GM12892 (cell line): ENCODE measurements around the gene GET4.
"Not testable (repeated sequence)": the region's sequence is repeated elsewhere in the genome, so short reads cannot be mapped to it uniquely, and the experiment has no call there.

Source experiments
- DNase-seq: peaks from one replicate; pipeline ENCODE4 v3.0.0; 2011; ENCODE audit not compliant: insufficient read length
- FAIRE-seq: peaks from 2 replicates; lab custom pipeline; 2011; peaks lifted over from hg19 to GRCh38; lab: Jason Lieb, UNC
- POLR2A ChIP-seq: IDR thresholded peaks from 2 replicates; pipeline ENCODE4 v1.6.1; 2011; ENCODE audit warnings: low read depth, low read length, control low read depth
- POLR2AphosphoS5 ChIP-seq: IDR thresholded peaks from 2 replicates; pipeline ENCODE4 v1.6.1; 2011; ENCODE audit warnings: low read depth, low read length, control low read depth
- TAF1 ChIP-seq: IDR thresholded peaks from 2 replicates; pipeline ENCODE4 v1.6.1; 2011; ENCODE audit warnings: low read depth, mild to moderate bottlenecking, control low read depth, low read length, borderline replicate concordance

Gene GET4

DNA sequence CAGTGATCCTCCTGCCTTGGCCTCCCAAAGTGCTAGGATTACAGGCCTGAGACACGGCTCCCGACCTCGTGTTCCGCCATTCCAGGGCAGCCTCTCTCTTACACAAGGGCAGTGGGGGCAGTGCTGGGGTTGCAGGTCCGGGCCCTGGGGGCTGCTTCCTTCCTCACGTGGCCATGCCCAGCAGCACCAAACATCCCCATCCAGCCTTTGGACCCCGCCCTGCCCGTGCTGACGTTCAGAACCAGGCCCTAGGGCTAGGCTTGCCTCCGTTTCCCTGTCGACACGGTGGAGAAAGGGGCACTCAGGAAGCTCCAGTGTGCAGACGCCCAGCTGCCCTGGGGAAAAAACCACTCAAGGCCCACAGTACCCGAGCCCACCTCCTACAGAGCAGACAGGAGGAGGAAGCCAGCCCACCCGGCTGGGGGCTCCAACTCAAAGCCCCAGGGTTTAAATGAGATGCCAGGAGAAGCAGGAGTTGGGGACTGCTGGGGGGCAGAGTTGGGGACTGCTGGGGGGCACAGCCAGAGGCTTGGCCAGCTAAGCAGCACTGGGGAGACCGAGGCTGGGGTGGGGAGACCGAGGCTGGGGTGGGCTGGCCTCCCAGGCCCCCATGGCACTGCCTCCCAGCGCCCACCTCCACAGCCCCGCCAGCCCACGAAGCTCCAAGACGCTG lies 42.2 kb downstream of the GET4 start:
- TF ChIP-seq TAF1 = no peak
- TF ChIP-seq POLR2AphosphoS5 = no peak
- TF ChIP-seq POLR2A = no peak
- FAIRE-seq (no peak), DNase-seq (no peak)

DNA sequence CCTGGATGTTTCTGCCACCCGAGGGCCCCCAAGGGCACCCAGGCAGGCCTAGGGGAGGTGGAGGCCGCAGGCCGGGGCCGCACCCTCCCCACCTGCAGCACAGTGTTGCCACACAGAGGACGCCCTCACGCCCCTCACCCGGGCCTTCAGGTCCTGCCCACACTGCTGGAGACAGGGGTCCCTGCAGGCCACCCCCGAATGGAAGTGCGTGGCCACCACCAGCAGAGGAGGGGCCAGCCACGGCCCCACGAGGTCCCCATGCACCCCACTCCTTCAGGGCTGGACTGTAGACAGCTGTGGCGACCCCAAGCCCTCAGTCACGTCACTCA lies 42.7 kb downstream of the GET4 start:
- DNase-seq = no peak
- FAIRE-seq = no peak
- TF ChIP-seq POLR2A (no peak), TAF1 (no peak), POLR2AphosphoS5 (no peak)

- no peak for TF ChIP-seq POLR2A
- TF ChIP-seq TAF1 = no peak
- TF ChIP-seq POLR2AphosphoS5 = no peak
- FAIRE-seq (no peak), DNase-seq (no peak)
Measured at GRCh38 chr7:919924-920341, 43.6 kb downstream of the GET4 start.

DNA sequence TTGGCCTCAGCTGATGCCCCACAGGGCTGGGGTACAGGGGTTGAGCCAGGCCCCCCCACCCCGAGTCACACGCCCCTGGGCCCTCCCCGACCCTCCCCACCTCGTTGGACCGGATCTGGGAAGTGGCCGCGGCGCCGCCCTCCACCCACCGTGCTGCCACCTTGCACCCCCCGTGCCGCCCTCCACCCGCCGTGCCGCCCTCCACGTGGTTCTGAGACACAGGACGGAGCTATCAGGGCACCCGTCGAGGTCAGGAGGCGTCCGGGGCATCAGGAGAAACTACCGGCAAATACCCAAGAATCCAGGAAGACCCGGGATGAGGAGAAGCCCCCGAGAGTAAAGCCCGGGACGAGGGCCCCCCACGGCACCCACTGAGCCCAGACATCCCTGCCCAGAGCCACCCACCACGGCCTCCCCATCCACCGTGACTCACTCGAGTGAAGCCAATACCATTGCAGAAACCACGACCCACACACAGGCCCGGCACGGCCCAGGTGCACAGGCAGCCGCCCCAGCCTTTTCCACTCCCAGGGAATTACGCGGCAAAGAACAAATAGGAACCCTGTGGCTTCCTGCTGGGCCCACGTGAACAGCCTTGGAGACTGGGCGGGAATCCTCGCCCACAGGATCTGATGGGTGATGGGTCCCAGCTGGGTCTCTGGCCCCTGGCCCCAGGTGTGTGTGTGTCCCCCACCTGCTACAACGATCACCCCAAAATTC lies 44.2 kb downstream of the GET4 start:
- FAIRE-seq = no peak
- TF ChIP-seq TAF1 (no peak), POLR2AphosphoS5 (no peak), POLR2A (no peak)
- no peak for DNase-seq

DNA sequence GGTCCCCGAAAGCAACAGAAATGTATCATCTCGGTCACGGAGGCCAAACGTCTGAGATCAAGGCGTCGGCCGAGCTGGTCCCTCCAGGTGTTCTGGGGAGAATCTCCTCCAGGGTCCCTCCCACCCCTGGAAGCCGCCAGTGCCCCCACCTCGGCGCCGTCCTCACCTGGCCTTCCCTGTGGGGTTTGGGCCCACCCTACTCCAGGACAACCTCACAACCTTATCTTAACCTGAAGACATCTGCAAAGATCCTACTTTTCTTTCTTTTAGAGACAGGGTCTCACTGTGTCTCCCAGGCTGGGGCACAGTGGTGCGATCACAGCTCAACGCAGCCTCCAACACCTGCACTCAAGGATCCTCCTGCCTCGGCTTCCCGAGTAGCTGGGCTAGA lies 44.7 kb downstream of the GET4 start:
- no peak for DNase-seq
- no peak for FAIRE-seq
- no peak for TF ChIP-seq POLR2AphosphoS5
- TF ChIP-seq TAF1 = no peak
- TF ChIP-seq POLR2A = no peak

DNA sequence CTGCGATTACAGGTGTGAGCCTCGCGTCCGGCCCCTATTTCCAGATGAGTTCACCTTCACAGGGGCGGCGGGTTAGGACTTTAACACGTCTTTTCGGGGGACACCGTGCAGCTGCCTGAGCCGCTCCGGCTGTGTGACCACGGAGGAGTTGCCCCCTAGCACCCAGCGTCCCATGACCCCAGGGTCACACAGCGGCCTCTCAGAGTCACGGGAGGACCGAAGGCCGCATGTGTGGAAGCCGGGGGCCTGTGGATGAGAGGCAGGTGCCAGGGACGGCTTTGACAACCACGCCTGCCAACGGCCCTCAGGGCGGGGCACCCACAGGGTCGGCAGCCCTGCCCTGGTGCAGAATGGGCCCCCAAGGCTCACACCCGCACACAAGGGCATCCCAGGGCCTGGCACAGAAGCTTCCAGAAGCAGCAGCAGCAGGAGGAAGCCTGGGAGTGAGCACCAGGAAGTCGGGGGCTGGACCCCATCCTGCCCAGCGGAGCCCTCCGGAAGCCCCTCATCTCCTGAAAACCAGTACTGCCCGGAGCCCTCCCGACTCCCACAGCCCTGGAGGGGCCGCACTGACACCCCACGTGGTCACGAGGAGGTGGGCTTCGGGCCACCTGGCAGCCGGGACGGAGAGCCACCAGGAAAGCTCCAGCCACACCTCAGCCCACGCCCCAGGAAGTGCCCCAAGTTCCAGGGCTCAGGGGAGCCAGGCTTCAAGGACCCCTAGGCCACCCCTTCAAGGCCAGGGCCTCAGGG lies 45.4 kb downstream of the GET4 start:
- FAIRE-seq (no peak), DNase-seq (no peak)
- no peak for TF ChIP-seq TAF1
- TF ChIP-seq POLR2AphosphoS5 = no peak
- TF ChIP-seq POLR2A = no peak

DNA sequence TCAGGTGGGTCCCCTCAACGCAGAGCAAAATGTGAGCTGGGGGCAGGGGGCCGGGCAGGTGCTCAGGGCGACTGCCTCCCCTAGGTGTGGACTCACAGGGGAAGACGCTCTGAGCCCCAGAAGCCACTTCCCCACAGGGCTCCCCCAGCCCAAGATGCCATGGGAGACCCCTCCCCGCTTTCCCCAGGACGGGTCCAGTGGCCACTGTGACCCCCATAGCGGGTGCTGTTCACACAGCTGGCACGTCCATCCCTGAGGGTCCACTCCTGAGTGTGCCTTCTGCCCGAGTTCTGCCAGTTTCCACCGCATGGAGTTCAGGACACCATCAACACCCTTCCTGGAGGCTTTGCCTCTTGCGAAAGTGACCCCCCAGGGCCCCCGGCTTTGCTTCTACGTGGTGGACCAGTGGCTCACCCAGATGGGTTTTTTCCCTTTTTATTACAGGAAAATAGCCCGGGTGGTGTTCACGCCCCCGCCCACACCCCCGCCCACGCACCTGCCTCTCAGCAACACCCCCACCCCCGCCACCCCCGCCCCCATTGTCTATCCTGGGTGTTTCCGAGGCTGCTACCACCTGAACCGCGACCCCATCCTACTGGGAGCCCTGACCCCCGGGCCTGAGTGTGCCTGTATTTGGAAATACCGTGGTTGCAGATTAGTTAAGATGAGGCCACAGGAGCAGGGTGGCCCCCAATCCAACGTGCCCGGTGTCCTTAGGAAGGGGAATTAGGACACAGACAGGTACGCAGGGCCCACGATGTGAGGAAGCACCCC lies 46.2 kb downstream of the GET4 start:
- no peak for FAIRE-seq
- TF ChIP-seq POLR2A (no peak), TAF1 (no peak)
- no peak for DNase-seq

- FAIRE-seq = peak; percentile 96
- peak; percentile 97 for DNase-seq
- TF ChIP-seq POLR2A (peak; percentile 68; the same call in 1 of the 2 replicates), POLR2AphosphoS5 (peak; percentile 53), TAF1 (peak; percentile 48; the same call in 1 of the 2 replicates)
Measured at GRCh38 chr7:923108-924041, 47.0 kb downstream of the GET4 start.

- not testable (repeated sequence) for FAIRE-seq, DNase-seq
Measured at GRCh38 chr7:924042-924441, 47.7 kb downstream of the GET4 start.

DNA sequence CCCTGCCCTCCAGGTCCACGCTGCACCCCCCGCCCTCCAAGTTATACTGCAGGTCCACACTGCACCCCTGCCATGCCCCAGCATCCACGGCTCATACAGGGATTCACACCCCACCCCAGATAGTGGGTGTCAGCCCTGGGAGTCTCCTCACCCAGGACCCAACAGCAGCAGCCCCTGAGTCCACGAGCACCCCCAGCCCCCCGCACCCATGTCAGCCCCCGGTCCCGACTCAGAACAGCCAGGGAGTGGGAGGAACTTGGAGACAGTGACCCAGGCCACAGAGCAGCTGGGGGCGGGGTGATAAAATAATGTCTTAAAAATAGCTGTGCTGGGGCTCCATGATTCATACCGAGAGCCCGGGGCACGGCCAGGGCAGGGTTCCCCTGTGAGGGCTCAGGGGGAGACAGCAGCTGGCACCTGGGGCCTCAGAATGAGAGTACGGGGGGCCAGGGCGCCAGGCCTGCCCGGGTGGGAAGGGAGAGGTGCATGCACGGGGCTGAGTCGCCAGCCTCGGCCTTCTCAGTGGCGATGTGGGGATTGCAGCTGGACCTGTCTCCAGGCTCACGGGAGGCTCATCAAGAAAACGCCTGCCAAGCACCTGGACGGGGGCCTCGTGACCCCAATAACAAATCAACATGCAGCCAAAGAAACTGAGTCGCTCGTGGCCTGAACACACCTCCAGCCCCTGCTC lies 48.3 kb downstream of the GET4 start:
- FAIRE-seq = peak; percentile 92
- DNase-seq = peak; percentile 74
- no peak for TF ChIP-seq POLR2AphosphoS5
- no peak for TF ChIP-seq POLR2A
- no peak for TF ChIP-seq TAF1
